ENCODE measurements around the gene ATP10B. TPM values are rescaled to one million over a fixed set of nuclear protein-coding genes. Genes with fewer than 3 reads are reported as not detected.

Gene ATP10B
- total and polyA plus RNA-seq, 11 donors: 0.03 to 0.35 (median 0.09) TPM; not detected in 4

- intact Hi-C loops (cut with DNase I): no loop called here
- 1 to 86% (median 48%) methylated on average over 2 of the region's 2 CpGs for WGBS, 4 donors
- Histone ChIP-seq H3K4me1 (no peaks in the 10 kb centered on the region), H3K27ac (no peak overlapping the region), H3K9me3 (no peaks in the 10 kb centered on the region), H3K4me3 (no peak overlapping the region), H3K27me3 (peaks cover 0 to 5% (median 0%) of the 10 kb centered on the region in 9 donors), H3K36me3 (no peaks in the 10 kb centered on the region)
- no peak for TF ChIP-seq POLR2A (IDR thresholded peaks at IDR 0.05)
- TF ChIP-seq, protein P1, sequence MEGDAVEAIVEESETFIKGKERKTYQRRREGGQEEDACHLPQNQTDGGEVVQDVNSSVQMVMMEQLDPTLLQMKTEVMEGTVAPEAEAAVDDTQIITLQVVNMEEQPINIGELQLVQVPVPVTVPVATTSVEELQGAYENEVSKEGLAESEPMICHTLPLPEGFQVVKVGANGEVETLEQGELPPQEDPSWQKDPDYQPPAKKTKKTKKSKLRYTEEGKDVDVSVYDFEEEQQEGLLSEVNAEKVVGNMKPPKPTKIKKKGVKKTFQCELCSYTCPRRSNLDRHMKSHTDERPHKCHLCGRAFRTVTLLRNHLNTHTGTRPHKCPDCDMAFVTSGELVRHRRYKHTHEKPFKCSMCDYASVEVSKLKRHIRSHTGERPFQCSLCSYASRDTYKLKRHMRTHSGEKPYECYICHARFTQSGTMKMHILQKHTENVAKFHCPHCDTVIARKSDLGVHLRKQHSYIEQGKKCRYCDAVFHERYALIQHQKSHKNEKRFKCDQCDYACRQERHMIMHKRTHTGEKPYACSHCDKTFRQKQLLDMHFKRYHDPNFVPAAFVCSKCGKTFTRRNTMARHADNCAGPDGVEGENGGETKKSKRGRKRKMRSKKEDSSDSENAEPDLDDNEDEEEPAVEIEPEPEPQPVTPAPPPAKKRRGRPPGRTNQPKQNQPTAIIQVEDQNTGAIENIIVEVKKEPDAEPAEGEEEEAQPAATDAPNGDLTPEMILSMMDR (IDR thresholded peaks at IDR 0.05): no peak
- ATAC-seq: no peak
- DNase-seq: no peak
These were observed 179.5 kb downstream of the ATP10B start for GRCh38 chr5:160672521-160672920.

- intact Hi-C loops (cut with DNase I): no loop called here
- DNase-seq: no peak
- Histone ChIP-seq H3K27ac (no peak overlapping the region), H3K27me3 (peaks cover 0 to 3% (median 0%) of the 10 kb centered on the region in 9 donors), H3K4me3 (no peak overlapping the region), H3K9me3 (no peaks in the 10 kb centered on the region), H3K36me3 (no peaks in the 10 kb centered on the region), H3K4me1 (no peaks in the 10 kb centered on the region)
- no peak for ATAC-seq
- TF ChIP-seq, protein P1 (IDR thresholded peaks at IDR 0.05): no peak
- TF ChIP-seq POLR2A (IDR thresholded peaks at IDR 0.05): no peak
- 77 to 90% (median 86%) methylated on average over 2 of the region's 2 CpGs for WGBS, 4 donors
These were observed 183.7 kb downstream of the ATP10B start for GRCh38 chr5:160668356-160668755.

DNA sequence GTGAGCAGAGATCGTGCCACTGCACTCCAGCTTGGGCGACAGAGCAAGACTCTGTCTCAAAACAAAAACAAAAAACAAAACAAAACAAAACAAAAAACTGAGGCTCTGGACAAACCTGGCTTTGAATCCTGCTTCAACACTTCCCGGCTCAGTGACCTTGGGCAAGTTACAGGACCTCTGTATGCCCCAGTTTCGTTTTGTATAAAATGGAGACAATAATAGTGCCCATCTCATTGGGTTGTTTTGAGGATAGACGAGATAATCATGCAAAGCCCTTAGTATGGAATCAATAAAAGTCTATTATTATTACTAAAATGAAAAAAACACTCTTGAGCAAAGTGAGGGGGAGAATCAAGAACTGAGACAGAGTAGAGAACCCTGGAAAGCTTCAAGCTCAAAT lies 184.9 kb downstream of the ATP10B start:
- intact Hi-C loops (cut with DNase I): no loop called here
- ATAC-seq (no peak), DNase-seq (no peak)
- no peak overlapping the region for H3K27ac ChIP-seq
- 72 to 79% (median 73%) methylated on average over 5 of the region's 5 CpGs for WGBS, 4 donors
- no peak overlapping the region for H3K4me3 ChIP-seq
- TF ChIP-seq, protein P1 (IDR thresholded peaks at IDR 0.05): no peak
- no peak for TF ChIP-seq POLR2A (IDR thresholded peaks at IDR 0.05)
- no peaks in the 10 kb centered on the region for H3K36me3 ChIP-seq
- no peaks in the 10 kb centered on the region for H3K4me1 ChIP-seq
- H3K27me3 ChIP-seq: peaks cover 0 to 3% (median 0%) of the 10 kb centered on the region in 9 donors
- H3K9me3 ChIP-seq: no peaks in the 10 kb centered on the region

GRCh38 chr5:160665460-160665859 lies 186.6 kb downstream of the ATP10B start:
- no peak for ATAC-seq
- peaks cover 0 to 3% (median 0%) of the 10 kb centered on the region in 9 donors for H3K27me3 ChIP-seq
- H3K36me3 ChIP-seq: no peaks in the 10 kb centered on the region
- no peak overlapping the region for H3K4me3 ChIP-seq
- H3K27ac ChIP-seq: no peak overlapping the region
- H3K4me1 ChIP-seq: no peaks in the 10 kb centered on the region
- H3K9me3 ChIP-seq: peaks cover 0 to 3% (median 0%) of the 10 kb centered on the region in 12 donors
- intact Hi-C loops (cut with DNase I): no loop called here
- no peak for DNase-seq
- TF ChIP-seq, protein P1 (IDR thresholded peaks at IDR 0.05): no peak
- no peak for TF ChIP-seq POLR2A (IDR thresholded peaks at IDR 0.05)
- WGBS, 4 donors: 48 to 61% (median 57%) methylated on average over 3 of the region's 3 CpGs
